Embryonic facial prominence (tissue), 1 donor: ENCODE results near the gene DDX25.
"Not testable (repeated sequence)": the region's sequence is repeated elsewhere in the genome, so short reads cannot be mapped to it uniquely, and the experiment has no call there.

Source experiments
- DNase-seq: peaks from one replicate; pipeline ENCODE4 v3.0.0-alpha.2; 2016; ENCODE audit errors: extremely low spot score

Gene DDX25

DNA sequence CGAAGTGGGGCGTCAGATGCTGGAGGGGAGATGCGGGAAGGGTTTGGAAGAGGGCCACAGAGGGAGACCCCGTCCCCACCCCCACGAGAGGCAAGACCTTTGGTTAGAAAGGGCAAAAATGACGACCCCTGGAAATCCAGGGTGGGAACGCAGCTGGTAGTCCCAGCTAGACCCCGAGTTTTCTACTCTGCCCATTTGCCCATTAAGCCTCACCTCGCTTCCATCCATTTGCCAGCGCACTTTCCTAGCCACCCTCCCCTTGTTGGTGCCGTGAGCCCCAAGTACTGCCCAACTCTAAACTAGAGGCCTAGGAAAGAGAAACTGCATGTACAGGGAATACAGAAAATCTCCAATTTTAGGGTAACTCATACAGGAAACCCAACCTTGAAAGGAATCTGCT is 370 bp downstream of the DDX25 start:
- DNase-seq: no peak

DNA sequence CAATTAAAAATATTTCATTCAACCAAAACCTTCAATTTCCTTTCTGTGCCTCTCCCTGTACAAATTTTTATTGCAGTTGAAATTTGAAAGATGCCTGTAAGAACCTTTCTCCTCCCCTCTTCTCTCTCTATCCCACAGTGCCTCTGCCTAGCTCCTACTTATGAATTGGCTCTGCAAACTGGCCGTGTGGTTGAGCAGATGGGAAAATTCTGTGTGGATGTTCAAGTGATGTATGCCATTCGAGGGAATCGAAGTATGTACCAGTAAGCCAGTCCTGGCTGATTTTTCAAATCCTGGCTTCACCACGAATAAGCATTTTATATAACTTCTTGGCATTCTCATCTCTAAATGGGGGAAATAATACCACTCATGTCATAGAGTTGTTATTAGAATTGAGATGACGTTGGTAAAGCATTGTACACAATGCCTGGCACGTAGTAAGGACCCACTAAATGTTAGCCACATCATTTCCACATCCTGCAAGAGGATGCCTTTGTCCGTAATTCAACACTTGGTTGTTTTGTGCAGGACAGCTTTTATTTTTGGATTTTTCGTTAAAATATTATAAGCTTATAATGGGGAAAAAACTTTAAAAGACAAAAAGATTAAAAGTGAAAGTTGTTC is 6.0 kb downstream of the DDX25 start:
- no peak for DNase-seq

DNA sequence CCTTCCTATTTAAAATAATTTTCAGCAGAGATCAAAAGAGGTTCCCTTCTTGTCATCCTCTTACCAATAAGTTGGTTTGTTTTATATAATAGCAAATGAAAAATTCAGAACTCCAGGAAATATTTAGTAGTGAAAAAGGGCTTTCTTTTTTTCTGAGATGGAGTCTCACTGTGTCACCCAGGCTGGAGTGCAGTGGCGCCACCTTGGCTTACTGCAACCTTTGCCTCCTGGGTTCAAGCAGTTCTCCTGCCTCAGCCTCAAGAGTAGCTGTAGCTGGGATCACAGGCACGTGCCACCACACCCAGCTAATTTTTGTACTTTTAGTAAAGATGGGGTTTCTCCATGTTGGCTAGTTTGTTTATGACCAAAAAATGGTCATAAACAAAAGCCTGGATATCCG is 10.3 kb downstream of the DDX25 start:
- not testable (repeated sequence) for DNase-seq

DNA sequence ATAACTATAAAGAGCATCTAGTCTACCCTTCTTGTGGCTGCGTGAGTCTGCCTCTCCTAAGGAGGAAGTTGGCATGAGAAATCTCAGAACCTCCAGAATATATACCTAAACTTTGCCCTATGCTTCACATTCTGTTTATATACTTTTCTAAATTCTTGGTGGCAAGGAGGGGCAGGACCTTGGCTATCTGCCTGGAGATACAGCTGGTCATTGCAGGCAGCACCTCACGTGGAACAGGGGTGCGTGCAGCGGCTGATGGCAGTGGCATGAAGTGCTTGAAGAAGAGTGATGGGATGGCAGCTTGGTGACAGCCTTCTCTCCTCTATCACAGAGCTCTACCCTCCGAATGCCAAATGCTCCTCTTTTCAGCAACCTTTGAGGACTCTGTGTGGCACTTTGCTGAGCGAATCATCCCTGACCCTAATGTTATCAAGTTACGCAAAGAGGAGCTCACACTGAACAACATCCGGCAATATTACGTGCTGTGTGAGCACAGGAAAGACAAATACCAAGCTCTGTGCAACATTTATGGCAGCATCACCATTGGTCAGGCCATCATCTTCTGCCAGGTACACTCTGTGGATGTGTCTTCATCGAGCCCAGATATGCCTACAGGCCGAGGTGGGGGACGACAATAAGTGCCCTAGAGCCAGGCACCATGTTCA is 12.5 kb downstream of the DDX25 start:
- no peak for DNase-seq

DNA sequence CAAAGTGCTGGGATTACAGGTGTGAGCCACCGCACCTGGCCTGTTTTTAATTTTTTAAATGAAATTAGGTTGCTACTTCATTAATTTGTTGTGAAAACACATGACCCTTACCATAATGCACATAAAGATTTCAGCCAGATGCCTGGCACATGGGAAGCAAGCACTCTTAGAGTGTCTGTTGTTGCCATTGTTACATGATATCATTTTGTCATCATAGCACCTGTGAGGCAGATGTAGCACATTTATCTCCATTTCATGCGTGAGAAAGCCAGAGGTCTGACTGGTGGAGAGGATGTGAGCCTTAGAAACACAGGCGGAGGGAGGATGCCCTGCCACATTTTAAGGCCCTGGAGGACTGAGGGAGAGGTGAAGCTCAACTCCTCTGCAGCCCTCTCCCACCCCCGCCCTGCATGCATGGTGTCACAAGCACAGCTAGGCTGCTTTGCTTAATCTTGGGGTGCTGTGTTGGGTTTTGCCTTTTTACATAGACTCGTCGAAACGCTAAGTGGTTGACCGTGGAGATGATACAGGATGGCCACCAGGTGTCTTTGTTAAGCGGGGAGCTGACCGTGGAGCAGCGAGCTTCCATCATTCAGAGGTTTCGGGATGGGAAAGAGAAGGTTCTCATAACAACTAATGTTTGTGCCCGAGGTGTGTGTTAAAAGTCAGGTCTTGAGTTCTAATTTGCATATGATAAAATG is 14.0 kb downstream of the DDX25 start:
- no peak for DNase-seq

DNA sequence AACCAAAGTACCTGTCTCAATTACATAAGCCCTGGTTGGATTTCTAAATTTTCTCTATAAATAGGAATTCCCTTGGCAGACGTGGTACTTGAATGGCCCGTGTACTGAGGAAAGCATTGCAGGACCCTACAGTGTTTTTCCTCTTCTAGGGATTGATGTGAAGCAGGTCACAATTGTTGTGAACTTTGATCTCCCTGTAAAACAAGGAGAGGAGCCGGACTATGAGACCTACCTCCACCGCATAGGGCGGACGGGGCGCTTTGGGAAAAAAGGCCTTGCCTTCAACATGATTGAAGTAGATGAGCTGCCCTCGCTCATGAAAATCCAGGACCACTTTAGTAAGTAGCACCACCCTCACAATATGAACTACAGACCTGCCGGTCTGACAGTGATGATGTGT is 16.7 kb downstream of the DDX25 start:
- no peak for DNase-seq

DNA sequence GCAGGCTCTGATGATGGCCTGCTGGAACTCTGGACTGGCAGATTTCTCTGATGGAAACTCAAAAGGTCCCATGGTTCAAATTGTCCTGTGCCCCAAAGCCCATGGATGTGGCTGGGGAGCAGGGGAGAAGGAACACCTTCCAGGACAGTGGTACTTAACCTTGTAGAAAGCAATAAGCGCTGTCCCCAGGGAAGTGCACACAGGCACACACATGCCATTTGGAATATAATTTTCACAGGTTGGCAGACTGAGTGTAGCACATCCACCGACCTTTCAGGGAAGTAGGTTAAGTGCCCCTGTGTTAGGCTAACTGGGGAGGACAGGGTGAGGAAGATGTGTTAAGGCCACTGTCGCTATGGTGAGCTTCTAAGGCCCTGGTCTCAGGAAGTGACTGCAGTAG is 17.8 kb downstream of the DDX25 start:
- DNase-seq: no peak

DNA sequence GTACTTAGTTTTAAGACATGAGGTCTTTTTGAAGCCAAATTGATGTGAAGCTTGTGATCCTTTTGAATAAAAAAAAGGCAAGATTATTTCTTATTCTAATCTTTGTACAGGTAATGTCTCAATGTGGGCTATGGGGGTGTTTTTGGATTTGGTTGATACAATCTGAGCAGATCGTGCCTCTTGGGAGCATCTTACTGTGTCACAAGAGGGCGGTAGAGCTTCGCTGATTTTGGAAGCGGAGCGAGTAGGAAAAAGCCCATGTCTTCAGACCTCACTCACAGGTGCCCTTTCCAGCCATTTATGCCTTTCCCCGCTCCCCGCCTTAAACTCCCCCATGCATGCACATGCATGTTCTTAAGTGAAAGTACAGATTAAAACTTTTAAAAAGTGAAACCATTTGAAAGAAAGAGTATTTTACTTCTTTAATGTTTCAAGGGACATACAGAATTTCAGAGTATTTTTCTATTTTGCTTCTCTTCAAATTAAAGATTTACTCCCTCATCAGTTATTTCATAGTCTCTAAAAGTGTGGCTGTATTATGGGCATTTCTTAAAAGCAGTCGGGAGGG is 18.8 kb downstream of the DDX25 start:
- peak; percentile 68 for DNase-seq

DNA sequence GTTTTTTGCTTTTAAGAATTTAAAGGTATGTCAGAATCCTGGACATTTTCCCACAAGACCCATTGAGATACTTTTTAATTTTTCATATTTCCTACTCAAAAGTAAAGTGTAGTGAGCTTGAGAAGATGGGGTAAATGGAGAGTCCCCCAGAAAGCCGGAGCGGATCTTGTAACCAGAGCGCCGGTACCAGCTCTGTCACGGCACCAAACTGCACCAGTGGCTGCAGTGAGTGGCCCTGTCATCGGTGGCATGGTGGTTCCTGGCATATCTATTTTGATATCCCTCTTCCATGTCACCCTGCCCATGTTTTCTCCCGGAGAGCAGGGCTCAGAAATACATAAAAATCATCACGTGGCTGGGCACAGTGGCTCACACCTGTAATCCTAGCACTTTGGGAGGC is 19.3 kb downstream of the DDX25 start:
- DNase-seq: no peak

DNA sequence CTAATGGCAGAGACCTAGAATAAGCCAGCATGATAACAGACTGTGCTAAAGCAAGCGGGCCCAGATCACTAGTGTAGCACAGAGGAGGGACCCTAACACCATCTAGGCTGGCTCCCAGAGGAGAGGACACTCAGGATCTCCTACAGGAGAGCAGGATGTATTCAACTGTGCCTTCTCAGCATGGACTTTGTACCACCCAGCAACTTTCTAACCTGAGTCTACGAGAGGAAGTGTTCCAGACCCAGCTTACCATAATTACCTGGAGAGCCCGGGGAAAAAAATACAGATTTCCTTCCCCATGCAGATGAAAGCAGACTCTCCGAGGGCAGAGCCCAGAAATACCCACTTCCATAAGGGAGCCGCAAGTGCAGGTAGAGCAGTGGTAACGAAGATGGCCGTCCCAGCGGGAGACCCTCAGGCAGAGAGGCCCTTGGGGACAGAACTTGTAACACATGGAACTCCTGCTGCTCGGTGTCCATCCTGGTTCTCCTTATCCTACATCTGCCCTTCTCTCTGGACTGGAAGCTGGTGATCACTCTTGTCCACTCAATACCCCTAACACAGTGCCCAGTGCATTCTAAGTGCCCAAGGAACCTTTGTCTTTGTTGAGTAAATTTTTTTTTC is 20.2 kb downstream of the DDX25 start:
- no peak for DNase-seq

DNA sequence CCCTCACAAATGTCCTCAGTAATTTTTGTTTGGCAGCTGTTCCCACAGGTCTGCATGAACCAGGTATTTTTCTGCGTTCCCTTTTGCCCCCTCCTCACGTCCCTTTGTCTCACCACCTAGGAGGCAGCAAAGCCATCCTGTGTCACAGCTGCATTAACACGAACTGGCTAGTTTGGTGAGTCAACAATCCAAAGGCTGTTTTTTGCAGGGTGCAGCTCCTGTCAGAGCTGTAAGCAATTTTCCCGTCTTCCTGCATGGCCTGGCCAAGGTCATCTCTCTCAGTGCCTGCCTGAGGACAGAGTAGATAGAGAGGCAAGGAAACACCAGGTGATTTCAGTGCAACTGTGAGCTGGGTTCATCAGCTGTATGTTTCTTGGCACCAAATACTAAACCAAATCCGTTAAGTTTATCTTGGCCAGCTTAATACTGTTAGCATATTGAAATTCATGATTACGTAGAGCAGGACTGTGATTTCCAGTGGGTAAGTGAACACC is 21.0 kb downstream of the DDX25 start:
- DNase-seq: no peak

DNA sequence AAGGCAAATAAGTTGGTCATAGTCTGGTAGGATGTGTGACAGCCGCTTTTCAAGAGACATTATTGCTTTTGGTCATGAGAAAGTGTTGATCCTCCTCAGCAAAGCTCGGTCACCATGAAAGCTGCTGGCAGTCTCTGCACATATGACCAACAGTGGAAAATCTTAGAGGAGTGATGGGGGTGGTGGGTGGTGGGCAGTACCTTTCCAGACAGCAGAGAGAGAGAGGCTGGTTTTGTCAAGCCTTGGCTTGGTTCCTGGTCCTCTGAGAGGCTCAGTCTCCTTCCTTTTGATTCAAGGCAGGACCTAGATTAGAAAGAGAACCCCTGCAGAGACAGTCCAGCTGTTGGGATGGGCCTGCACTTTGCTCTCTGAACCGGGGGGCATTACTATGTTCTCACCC is 21.5 kb downstream of the DDX25 start:
- DNase-seq: no peak

DNA sequence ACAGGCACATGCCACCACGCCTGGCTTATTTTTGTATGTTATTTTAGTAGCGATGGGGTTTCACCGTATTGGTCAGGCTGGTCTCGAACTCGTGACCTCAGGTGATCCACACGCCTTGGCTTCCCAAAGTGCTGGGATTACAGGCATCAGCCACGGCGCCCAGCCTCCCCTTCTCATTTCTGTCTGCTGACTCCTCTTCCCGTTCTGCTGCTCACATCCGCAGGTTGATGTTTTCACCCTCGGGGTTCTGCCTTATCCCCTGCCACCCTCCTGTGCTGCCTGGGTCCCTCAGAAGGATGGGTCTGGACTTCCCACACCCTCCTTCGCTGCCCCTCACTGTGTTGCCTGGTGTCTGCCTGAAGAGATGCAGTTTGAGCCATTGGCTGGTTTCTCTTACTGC is 22.4 kb downstream of the DDX25 start:
- DNase-seq: no peak

DNA sequence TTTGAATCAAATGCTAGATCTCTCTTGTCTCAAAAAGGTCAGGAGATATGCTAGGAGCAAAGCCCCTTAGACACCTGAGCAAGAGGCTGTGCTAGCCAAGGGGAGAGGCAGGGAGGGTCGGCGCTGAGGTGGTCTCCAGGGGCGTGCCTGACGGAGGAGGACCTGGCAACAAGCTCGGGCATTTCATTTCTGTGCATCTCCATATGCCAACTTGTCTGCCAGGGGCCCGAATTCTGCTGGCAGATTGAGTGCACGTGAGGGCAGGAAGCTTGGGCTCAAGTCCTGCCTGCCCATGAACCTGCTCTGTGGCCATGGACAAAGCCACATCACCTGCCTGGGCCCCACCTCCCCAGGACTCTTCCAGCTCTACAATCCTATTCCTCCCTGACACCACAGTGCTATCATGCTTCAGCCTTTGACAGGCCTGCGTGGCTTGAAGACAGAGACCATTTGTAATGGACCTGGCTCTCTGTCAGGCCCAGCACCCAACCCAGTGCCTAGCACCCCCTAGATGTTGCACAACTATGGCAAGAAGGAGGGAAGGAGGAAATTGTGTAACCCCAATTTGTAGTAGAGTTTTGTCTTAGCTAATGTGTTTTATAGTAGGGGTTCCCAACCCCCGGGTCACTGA is 25.3 kb downstream of the DDX25 start:
- DNase-seq: no peak

DNA sequence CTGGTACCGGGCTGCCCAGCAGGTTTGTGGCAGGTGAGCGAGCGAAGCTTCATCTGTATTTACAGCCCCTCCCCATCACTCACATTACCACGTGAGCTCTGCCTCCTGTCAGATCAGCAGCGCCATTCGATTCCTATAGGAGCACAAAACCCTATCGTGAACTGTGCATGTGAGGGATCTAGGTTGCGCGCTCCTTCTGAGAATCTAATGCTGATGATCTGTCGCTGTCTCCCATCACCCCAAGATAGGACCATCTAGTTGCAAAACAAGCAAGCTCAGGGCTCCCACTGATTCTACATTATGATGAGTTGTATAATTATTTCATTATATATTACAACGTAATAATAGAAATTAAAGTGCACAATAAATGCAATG is 25.8 kb downstream of the DDX25 start:
- DNase-seq: no peak

DNA sequence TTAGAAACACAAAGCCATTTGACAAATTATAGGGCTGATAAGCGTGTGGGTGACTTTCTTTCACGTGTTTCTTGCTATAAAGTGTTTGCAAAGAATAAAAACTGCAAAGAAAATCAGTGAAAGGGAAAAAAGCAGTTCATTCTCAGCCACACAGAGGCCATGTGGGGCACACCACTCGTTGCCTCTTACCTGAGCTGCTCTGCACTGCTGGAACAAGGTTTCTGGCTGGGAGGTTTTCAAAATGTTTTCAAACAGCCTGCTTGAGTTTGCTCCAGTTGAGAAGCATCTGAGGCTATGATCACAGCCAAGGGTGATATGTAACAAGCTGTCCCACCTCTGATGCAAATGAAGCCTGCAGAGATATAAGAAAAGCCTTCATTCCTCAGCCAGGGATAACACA is 26.8 kb downstream of the DDX25 start:
- no peak for DNase-seq

DNA sequence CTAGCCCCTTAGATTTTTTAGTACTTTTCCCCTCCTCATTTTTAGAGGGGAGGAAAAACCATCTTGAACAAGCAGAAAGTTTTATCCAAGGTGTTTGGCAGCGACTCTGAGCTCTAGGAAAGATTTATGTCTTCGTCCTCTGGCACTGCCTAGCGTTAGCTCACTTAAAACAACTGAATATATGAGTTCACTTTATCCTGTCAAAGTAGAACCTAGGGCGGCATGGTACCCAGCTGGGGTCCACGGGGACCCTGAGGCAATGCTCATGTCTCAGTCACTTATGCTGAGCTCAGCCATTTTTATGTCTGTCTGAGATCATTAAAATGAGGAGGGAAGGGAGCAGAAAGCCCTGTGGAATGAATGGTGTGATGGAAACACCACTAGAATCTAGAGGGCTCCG is 27.4 kb downstream of the DDX25 start:
- DNase-seq: no peak

DNA sequence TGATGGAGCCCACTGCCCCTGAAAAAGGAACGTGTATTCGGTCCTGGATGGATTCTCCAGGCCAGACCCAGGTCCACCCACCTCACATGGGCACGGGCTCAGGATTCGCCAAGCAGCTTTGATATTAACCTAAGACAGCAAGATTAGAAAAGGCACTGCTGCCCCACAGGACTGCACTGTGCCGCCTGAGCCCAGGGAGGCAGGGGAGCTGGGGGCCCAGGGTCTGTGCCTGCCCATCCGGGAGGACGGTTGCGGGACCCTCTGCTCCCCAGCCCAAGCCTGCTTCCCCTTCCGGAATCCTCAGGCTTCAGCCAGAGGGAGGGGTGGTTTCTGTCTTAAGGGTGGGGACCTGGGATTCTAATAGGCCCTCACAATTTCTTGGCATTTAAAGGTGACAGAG is 28.0 kb downstream of the DDX25 start:
- DNase-seq: no peak

DNA sequence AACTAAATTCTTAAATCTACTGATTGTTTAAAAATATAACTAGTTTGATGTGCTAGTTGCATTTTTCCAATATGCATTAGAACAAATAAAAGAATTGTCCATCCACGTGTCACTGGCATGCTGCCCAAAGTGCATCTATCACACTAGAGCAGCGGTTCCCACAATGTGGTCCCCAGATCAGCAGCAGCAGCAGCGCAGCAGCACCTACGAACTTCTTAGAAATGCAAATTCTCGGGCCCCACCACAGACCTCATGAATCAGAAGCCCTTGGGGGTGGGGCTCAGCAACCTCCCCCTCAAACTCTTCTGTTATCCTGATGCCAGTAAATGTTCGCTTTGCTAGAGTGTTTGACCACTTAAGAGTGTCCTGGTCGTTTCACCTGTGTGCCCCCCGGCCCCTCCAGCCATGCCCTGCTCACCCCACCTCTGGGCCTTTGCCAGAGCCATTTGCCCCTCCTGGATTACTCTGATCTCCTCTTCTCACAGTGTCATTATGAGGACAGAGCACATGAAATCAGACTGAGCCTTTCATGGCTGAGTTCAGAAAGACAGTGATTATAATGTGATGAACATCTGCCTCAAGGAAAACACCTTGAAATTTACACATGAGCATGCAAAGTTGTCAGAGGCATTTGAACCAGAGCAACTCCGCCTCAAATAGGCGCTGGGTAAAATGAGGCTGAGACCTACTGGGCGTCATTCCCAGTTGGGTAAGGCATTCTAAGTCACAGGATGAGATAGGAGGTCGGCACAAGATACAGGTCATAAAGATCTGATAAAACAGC is 28.9 kb downstream of the DDX25 start:
- no peak for DNase-seq

DNA sequence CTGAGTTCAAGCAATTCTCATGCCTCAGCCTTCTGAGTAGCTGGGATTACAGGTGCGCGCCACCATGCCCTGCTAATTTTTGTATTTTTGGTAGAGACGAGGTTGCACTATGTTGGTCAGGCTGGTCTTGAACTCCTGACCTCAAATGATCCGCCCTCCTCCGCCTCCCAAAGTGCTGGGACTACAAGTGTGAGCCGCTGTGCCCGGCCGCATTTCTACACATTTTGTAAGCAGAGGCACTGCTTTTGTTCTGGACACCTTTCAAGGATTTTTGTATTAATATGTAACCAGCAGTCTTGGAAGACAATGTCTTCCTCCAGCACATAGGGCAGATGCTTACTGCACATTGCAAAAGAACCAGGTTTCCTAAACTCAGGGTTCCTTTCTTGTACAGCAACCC is 30.2 kb downstream of the DDX25 start:
- no peak for DNase-seq

DNA sequence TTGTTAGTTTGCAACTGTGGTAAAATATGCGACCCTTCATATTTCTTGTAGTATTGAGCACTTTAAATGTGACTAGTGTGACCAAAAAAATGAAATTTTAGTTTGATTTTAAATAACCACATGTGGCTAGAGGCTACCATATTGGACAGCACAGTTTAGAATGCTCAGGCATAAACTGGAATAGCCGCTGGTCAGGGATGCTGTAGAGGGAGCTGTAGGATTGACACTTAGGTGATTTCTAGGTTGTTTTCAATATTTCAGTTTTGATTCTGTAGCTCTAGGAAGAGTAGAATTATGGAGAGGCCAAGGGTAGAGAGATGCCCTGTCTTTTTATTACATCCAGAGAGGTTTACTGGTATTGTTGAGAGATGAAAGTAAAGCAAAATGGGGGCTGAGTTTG is 30.7 kb downstream of the DDX25 start:
- no peak for DNase-seq
